Lower lobe of right lung (tissue), 2 donors: ENCODE data around the gene QSER1. TPM values are rescaled to one million over a fixed set of nuclear protein-coding genes. Genes with fewer than 3 reads are reported as not detected.
"Not testable (repeated sequence)": the region's sequence is repeated elsewhere in the genome, so short reads cannot be mapped to it uniquely, and the experiment has no call there.

Experiments
- ATAC-seq, 2 donors: fragments of 200-7000 bp; cut with Tn5 transposase; one replicate each; pipeline ENCODE4 v1.9.1; 2020 to 2022; ENCODE audit warnings: mild to moderate bottlenecking in 2 of 2, moderate library complexity in 2 of 2
- DNase-seq: peaks from one replicate; pipeline ENCODE4 v3.0.0-alpha.2; 2020
- H3K27ac ChIP-seq: fragments of 200-600 bp; one replicate; pipeline ENCODE4 v1.8.0; 2022
- H3K27me3 ChIP-seq: fragments of 200-600 bp; one replicate; pipeline ENCODE4 v1.8.0; 2022; ENCODE audit warnings: low read depth
- H3K36me3 ChIP-seq: fragments of 200-600 bp; one replicate; pipeline ENCODE4 v1.8.0; 2022; ENCODE audit warnings: mild to moderate bottlenecking
- H3K4me1 ChIP-seq: fragments of 200-600 bp; one replicate; pipeline ENCODE4 v1.8.0; 2022
- H3K4me3 ChIP-seq: fragments of 200-600 bp; one replicate; pipeline ENCODE4 v1.8.0; 2022; ENCODE audit warnings: mild to moderate bottlenecking
- H3K9me3 ChIP-seq: fragments of 200-600 bp; one replicate; pipeline ENCODE4 v1.8.0; 2022
- intact Hi-C: fragments of 100-400 bp; cut with DNase I; formaldehyde crosslinking; loops from one replicate; pipeline ENCODE4 v1.11.0; 2022
- total RNA-seq: library from RNA; stranded (reverse); fragmentation: NEBNext Ultra II Directional; extraction: Animal tissue kit (Norgen Biotek cat#: 25700); gene quantifications from one replicate; pipeline ENCODE4 v1.2.1, GENCODE V29; 2021
- TF ChIP-seq, protein P1 (sequence below): fragments of 200-600 bp; IDR thresholded peaks from one replicate; pipeline ENCODE4 v1.8.0; 2022; ENCODE audit warnings: antibody characterized with exemption, mild to moderate bottlenecking
- donor health status: DM: no; HTN: yes; CAD: no; lungs with severe emphysema.

Gene QSER1
- total RNA-seq, 1 donor from 2014 or later, result 27.6 TPM

DNA sequence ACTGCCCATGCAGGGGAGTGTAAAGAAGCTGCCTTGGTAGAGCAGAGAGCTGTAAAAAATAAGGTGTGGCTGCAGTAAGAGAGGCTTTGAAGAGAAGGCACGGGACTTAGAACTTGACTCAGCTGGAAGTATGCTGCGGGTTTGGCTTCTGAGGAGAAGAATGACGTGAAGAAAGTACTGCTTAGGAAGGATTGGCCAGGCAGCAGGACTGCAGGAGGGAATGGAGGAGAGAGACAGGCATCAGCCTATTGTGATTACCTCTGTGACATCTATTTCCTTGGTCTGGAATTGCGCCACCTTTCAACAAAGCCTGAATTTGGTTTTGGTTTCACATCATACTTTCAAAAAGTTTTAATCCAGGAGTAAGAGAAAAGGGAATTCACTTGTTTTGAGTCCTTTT is 40.4 kb upstream of the QSER1 start:
- Histone ChIP-seq H3K36me3 (peaks cover 4% of the 10 kb centered on the region), H3K4me3 (no peak overlapping the region), H3K9me3 (no peaks in the 10 kb centered on the region), H3K27ac (peak overlapping the region; percentile 44), H3K27me3 (no peaks in the 10 kb centered on the region), H3K4me1 (no peaks in the 10 kb centered on the region)
- ATAC-seq (peak; percentile 87 to 92), DNase-seq (no peak)
- intact Hi-C loops, result no loop called here
- TF ChIP-seq, protein P1, sequence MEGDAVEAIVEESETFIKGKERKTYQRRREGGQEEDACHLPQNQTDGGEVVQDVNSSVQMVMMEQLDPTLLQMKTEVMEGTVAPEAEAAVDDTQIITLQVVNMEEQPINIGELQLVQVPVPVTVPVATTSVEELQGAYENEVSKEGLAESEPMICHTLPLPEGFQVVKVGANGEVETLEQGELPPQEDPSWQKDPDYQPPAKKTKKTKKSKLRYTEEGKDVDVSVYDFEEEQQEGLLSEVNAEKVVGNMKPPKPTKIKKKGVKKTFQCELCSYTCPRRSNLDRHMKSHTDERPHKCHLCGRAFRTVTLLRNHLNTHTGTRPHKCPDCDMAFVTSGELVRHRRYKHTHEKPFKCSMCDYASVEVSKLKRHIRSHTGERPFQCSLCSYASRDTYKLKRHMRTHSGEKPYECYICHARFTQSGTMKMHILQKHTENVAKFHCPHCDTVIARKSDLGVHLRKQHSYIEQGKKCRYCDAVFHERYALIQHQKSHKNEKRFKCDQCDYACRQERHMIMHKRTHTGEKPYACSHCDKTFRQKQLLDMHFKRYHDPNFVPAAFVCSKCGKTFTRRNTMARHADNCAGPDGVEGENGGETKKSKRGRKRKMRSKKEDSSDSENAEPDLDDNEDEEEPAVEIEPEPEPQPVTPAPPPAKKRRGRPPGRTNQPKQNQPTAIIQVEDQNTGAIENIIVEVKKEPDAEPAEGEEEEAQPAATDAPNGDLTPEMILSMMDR, result no peak

- intact Hi-C loops, result no loop called here
- DNase-seq, result no peak
- TF ChIP-seq, protein P1, result no peak
- no peak for ATAC-seq
- peaks cover 4% of the 10 kb centered on the region for H3K36me3 ChIP-seq
- H3K9me3 ChIP-seq, result no peaks in the 10 kb centered on the region
- no peak overlapping the region for H3K4me3 ChIP-seq
- H3K27me3 ChIP-seq, result no peaks in the 10 kb centered on the region
- H3K27ac ChIP-seq, result no peak overlapping the region
- H3K4me1 ChIP-seq, result no peaks in the 10 kb centered on the region
These were observed 37.0 kb upstream of the QSER1 start for GRCh38 chr11:32855601-32856000.

DNA sequence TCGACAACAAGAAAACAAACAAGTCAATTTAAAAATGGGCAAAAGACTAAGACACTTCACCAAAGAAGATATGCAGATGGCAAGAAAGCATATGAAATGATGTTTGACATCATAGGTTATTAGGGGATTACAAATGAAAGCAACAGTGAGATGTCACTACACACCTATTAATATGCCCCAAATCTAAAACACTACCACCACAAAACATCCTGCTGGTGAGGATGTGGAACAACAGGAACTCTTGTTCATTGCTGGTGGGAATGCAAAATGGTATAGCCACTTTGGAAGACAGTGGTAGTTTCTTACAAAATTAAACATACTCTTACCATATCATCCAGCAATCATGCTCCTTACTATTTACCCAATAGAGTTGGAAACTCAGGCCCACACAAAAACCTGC is 33.9 kb upstream of the QSER1 start:
- no peak for ATAC-seq
- intact Hi-C loops, result no loop called here

DNA sequence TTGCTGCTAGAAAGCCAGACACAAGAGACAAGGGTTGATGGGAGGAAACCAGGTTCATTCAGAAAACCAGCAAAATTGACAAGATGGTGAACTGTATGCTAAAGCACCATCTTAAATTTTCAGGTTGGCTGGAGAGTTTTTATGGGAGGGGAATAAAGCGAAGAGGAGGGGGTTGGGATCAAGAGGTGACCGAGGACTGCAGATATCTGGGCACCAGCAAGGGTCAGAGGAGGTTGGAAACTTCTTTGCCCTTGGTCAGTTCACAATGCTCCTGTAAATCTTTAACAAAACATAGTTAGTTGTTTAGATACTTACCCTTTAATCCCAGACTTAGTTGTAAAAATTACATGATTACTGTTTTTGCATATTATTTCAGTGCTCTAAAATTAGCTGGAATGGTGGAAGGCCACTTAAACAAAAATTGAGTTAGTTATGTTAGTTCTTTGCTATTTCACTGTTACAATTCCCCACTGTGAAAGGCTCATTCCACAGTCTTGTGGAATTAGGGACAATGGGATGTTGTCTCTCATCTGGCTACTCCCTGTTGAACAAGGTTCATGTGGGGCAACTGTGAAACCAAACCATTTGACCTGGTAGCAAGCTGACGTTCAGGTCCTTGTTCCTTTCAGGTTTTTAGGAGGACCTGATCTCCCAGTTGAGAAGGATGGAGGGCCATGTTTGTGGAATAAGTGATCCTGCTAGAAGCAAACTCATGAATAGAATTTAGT is 30.6 kb upstream of the QSER1 start:
- ATAC-seq (no peak), DNase-seq (no peak)
- Histone ChIP-seq H3K4me1 (no peaks in the 10 kb centered on the region), H3K27ac (no peak overlapping the region), H3K27me3 (no peaks in the 10 kb centered on the region), H3K9me3 (no peaks in the 10 kb centered on the region), H3K36me3 (no peaks in the 10 kb centered on the region), H3K4me3 (no peak overlapping the region)
- intact Hi-C loops, result no loop called here
- TF ChIP-seq, protein P1, result no peak

More for the DNA sequence above, 33.9 kb upstream of the QSER1 start:
- Histone ChIP-seq H3K4me1 (no peaks in the 10 kb centered on the region), H3K9me3 (no peaks in the 10 kb centered on the region), H3K36me3 (no peaks in the 10 kb centered on the region), H3K27me3 (no peaks in the 10 kb centered on the region), H3K27ac (no peak overlapping the region), H3K4me3 (no peak overlapping the region)
- DNase-seq, result no peak
- TF ChIP-seq, protein P1, result no peak

DNA sequence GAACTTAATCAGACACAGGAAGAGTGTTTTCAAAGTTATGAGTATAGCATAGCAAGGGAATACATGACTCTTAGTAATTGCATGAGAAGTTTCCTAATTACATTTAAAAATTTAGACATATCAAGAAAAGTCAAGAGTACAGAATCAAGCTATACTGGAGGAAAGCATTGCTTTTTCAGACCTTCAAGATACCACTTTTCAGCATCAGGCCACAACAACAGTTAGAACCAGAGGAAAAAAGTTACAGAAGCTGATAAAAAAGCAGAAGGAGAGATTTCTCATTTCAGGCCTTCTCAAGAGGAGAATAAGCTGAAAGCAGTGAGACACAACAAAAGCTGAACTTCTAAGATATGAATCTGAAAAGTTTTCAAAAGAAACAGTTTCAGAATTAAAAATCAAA is 28.1 kb upstream of the QSER1 start:
- TF ChIP-seq, protein P1, result no peak

GRCh38 chr11:32868752-32869151 is 23.9 kb upstream of the QSER1 start:
- H3K9me3 ChIP-seq, H3K27ac ChIP-seq, H3K4me3 ChIP-seq, H3K36me3 ChIP-seq, intact Hi-C loops, DNase-seq, H3K27me3 ChIP-seq, ATAC-seq, H3K4me1 ChIP-seq: not testable (repeated sequence)

More for the DNA sequence above, 28.1 kb upstream of the QSER1 start:
- intact Hi-C loops, result no loop called here
- DNase-seq (no peak), ATAC-seq (no peak)
- no peak overlapping the region for H3K27ac ChIP-seq
- no peaks in the 10 kb centered on the region for H3K27me3 ChIP-seq
- no peak overlapping the region for H3K4me3 ChIP-seq
- H3K36me3 ChIP-seq, result no peaks in the 10 kb centered on the region
- no peaks in the 10 kb centered on the region for H3K4me1 ChIP-seq
- H3K9me3 ChIP-seq, result no peaks in the 10 kb centered on the region
